SK-N-SH treated with all-trans-retinoic acid at 6 μM for 48 hours (cell line): ENCODE measurements around the gene OVCA2.

Experiments used
- ATAC-seq: fragments of 200-7000 bp; cut with Tn5 transposase; 3 replicates; pipeline ENCODE4 v1.9.1; 2020; ENCODE audit warnings: mild to moderate bottlenecking, moderate library complexity
- ARNTL ChIP-seq: fragments of 450-650 bp; formaldehyde crosslinking; IDR thresholded peaks from 2 replicates; pipeline ENCODE4 v1.5.0; 2020; ENCODE audit warnings: low read depth, mild to moderate bottlenecking, moderate library complexity, borderline replicate concordance
- BACH2 ChIP-seq: fragments of 250-450 bp; sonication (Bioruptor Pico); IDR thresholded peaks from 2 replicates; pipeline ENCODE4 v1.9.0; 2021; ENCODE audit warnings: mild to moderate bottlenecking, borderline replicate concordance
- CSDC2 ChIP-seq: fragments of 250-450 bp; sonication (Bioruptor Pico); IDR thresholded peaks from 2 replicates; pipeline ENCODE4 v1.5.0; 2020; ENCODE audit warnings: mild to moderate bottlenecking, moderate library complexity
- ESRRG ChIP-seq: fragments of 250-450 bp; sonication (Bioruptor Pico); IDR thresholded peaks from 2 replicates; pipeline ENCODE4 v1.6.1; 2021; ENCODE audit warnings: mild to moderate bottlenecking
- GLIS3 ChIP-seq: fragments of 250-450 bp; sonication (Bioruptor Pico); IDR thresholded peaks from 2 replicates; pipeline ENCODE4 v1.5.0; 2020; ENCODE audit warnings: mild to moderate bottlenecking, moderate library complexity
- ISL1 ChIP-seq: fragments of 250-450 bp; sonication (Bioruptor Pico); IDR thresholded peaks from 2 replicates; pipeline ENCODE4 v2.1.2; 2022; ENCODE audit warnings: mild to moderate bottlenecking, moderate library complexity
- OSR1 ChIP-seq: fragments of 250-450 bp; sonication (Bioruptor Pico); IDR thresholded peaks from 2 replicates; pipeline ENCODE4 v1.8.0; 2022; ENCODE audit warnings: moderate library complexity, mild to moderate bottlenecking, inconsistent platforms
- RARB ChIP-seq: fragments of 250-450 bp; sonication (Bioruptor Pico); IDR thresholded peaks from 2 replicates; pipeline ENCODE4 v1.8.0; 2021; ENCODE audit warnings: mild to moderate bottlenecking, moderate library complexity
- SNAI2 ChIP-seq: fragments of 250-450 bp; sonication (Bioruptor Pico); IDR thresholded peaks from 2 replicates; pipeline ENCODE4 v1.5.0; 2020; ENCODE audit warnings: mild to moderate bottlenecking, moderate library complexity
- TCF4 ChIP-seq: fragments of 250-450 bp; sonication (Bioruptor Pico); IDR thresholded peaks from 2 replicates; pipeline ENCODE4 v1.8.0; 2021; ENCODE audit warnings: mild to moderate bottlenecking, moderate library complexity, borderline replicate concordance
- TOX ChIP-seq: fragments of 250-450 bp; sonication (Bioruptor Pico); IDR thresholded peaks from 2 replicates; pipeline ENCODE4 v1.8.0; 2021; ENCODE audit warnings: mild to moderate bottlenecking, moderate library complexity, borderline replicate concordance
- ZC3H10 ChIP-seq: fragments of 250-450 bp; sonication (Bioruptor Pico); IDR thresholded peaks from 2 replicates; pipeline ENCODE4 v1.5.1; 2021; ENCODE audit warnings: mild to moderate bottlenecking, moderate library complexity
- ZFP3 ChIP-seq: fragments of 250-450 bp; sonication (Bioruptor Pico); IDR thresholded peaks from 2 replicates; pipeline ENCODE4 v1.5.0; 2020; ENCODE audit warnings: mild to moderate bottlenecking, moderate library complexity
- ZFP30 ChIP-seq: fragments of 450-650 bp; formaldehyde crosslinking; IDR thresholded peaks from 2 replicates; pipeline ENCODE4 v1.5.0; 2022; ENCODE audit warnings: mild to moderate bottlenecking, moderate library complexity
- ZNF565 ChIP-seq: fragments of 450-650 bp; formaldehyde crosslinking; conservative IDR thresholded peaks from 2 replicates; pipeline ENCODE4 v1.5.0; 2020; ENCODE audit warnings: low read depth, mild to moderate bottlenecking, moderate library complexity
- ZNF70 ChIP-seq: fragments of 450-650 bp; formaldehyde crosslinking; IDR thresholded peaks from 2 replicates; pipeline ENCODE4 v1.5.0; 2020; ENCODE audit warnings: mild to moderate bottlenecking, moderate library complexity
- ZNF8 ChIP-seq: fragments of 450-650 bp; formaldehyde crosslinking; IDR thresholded peaks from 2 replicates; pipeline ENCODE4 v1.5.0; 2020; ENCODE audit warnings: mild to moderate bottlenecking, moderate library complexity
- TF ChIP-seq, protein P1 (sequence below): fragments of 250-450 bp; sonication (Bioruptor Pico); IDR thresholded peaks from 2 replicates; pipeline ENCODE4 v1.8.0; 2020; ENCODE audit warnings: mild to moderate bottlenecking, moderate library complexity, borderline replicate concordance
- TF ChIP-seq, protein P2 (sequence below): fragments of 250-450 bp; sonication (Bioruptor Pico); IDR thresholded peaks from 2 replicates; pipeline ENCODE4 v1.8.0; 2021; ENCODE audit warnings: low read depth, mild to moderate bottlenecking, moderate library complexity, borderline replicate concordance
- TF ChIP-seq, protein P3 (sequence below): fragments of 250-450 bp; sonication (Bioruptor Pico); IDR thresholded peaks from 2 replicates; pipeline ENCODE4 v1.5.0; 2020; ENCODE audit warnings: mild to moderate bottlenecking, moderate library complexity
- TF ChIP-seq, protein P4 (sequence below): fragments of 250-450 bp; sonication (Bioruptor Pico); IDR thresholded peaks from 2 replicates; pipeline ENCODE4 v1.5.1; 2021; ENCODE audit warnings: mild to moderate bottlenecking, moderate library complexity
- TF ChIP-seq, protein P5 (sequence below): fragments of 250-450 bp; sonication (Bioruptor Pico); IDR thresholded peaks from 2 replicates; pipeline ENCODE4 v1.5.1; 2020; ENCODE audit warnings: low read depth, mild to moderate bottlenecking, moderate library complexity

OVCA2 gene

DNA sequence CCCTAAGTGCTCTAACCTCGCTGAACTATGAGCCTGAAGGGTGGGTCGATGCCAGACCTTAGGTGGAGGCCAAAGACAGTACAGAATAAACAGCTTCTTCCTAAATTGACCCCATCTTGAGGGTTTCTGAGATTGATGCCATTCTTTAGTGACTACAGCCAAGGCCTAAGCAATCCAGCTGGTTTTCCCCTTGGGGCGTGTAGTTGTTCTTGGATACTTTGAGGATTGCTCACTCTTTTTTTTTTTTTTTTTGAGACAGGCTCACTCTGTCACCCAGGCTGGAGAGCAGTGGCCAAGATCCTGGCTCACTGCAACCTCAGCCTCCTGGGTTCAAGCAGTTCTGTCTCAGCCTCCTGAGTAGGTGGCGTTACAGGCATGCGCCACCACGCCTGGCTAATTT, 2.0 kb downstream of the OVCA2 start:
- no peak for TF ChIP-seq GLIS3 (CRISPR knock-in tag)
- TF ChIP-seq, protein P1, sequence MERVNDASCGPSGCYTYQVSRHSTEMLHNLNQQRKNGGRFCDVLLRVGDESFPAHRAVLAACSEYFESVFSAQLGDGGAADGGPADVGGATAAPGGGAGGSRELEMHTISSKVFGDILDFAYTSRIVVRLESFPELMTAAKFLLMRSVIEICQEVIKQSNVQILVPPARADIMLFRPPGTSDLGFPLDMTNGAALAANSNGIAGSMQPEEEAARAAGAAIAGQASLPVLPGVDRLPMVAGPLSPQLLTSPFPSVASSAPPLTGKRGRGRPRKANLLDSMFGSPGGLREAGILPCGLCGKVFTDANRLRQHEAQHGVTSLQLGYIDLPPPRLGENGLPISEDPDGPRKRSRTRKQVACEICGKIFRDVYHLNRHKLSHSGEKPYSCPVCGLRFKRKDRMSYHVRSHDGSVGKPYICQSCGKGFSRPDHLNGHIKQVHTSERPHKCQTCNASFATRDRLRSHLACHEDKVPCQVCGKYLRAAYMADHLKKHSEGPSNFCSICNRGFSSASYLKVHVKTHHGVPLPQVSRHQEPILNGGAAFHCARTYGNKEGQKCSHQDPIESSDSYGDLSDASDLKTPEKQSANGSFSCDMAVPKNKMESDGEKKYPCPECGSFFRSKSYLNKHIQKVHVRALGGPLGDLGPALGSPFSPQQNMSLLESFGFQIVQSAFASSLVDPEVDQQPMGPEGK (CRISPR knock-in tag): no peak
- TF ChIP-seq, protein P2, sequence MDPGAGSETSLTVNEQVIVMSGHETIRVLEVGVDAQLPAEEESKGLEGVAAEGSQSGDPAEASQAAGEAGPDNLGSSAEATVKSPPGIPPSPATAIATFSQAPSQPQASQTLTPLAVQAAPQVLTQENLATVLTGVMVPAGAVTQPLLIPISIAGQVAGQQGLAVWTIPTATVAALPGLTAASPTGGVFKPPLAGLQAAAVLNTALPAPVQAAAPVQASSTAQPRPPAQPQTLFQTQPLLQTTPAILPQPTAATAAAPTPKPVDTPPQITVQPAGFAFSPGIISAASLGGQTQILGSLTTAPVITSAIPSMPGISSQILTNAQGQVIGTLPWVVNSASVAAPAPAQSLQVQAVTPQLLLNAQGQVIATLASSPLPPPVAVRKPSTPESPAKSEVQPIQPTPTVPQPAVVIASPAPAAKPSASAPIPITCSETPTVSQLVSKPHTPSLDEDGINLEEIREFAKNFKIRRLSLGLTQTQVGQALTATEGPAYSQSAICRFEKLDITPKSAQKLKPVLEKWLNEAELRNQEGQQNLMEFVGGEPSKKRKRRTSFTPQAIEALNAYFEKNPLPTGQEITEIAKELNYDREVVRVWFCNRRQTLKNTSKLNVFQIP (CRISPR knock-in tag): no peak
- TF ChIP-seq ZFP30 (CRISPR knock-in tag): no peak
- no peak for TF ChIP-seq ESRRG (CRISPR knock-in tag)
- TF ChIP-seq ZFP3 (CRISPR knock-in tag): no peak
- TF ChIP-seq TCF4 (CRISPR knock-in tag): no peak
- TF ChIP-seq, protein P3, sequence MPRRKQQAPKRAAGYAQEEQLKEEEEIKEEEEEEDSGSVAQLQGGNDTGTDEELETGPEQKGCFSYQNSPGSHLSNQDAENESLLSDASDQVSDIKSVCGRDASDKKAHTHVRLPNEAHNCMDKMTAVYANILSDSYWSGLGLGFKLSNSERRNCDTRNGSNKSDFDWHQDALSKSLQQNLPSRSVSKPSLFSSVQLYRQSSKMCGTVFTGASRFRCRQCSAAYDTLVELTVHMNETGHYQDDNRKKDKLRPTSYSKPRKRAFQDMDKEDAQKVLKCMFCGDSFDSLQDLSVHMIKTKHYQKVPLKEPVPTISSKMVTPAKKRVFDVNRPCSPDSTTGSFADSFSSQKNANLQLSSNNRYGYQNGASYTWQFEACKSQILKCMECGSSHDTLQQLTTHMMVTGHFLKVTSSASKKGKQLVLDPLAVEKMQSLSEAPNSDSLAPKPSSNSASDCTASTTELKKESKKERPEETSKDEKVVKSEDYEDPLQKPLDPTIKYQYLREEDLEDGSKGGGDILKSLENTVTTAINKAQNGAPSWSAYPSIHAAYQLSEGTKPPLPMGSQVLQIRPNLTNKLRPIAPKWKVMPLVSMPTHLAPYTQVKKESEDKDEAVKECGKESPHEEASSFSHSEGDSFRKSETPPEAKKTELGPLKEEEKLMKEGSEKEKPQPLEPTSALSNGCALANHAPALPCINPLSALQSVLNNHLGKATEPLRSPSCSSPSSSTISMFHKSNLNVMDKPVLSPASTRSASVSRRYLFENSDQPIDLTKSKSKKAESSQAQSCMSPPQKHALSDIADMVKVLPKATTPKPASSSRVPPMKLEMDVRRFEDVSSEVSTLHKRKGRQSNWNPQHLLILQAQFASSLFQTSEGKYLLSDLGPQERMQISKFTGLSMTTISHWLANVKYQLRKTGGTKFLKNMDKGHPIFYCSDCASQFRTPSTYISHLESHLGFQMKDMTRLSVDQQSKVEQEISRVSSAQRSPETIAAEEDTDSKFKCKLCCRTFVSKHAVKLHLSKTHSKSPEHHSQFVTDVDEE: no peak
- TF ChIP-seq, protein P4, sequence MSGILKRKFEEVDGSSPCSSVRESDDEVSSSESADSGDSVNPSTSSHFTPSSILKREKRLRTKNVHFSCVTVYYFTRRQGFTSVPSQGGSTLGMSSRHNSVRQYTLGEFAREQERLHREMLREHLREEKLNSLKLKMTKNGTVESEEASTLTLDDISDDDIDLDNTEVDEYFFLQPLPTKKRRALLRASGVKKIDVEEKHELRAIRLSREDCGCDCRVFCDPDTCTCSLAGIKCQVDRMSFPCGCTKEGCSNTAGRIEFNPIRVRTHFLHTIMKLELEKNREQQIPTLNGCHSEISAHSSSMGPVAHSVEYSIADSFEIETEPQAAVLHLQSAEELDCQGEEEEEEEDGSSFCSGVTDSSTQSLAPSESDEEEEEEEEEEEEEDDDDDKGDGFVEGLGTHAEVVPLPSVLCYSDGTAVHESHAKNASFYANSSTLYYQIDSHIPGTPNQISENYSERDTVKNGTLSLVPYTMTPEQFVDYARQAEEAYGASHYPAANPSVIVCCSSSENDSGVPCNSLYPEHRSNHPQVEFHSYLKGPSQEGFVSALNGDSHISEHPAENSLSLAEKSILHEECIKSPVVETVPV (CRISPR knock-in tag): no peak
- no peak for TF ChIP-seq SNAI2 (CRISPR knock-in tag)
- no peak for TF ChIP-seq ZNF565
- TF ChIP-seq ISL1 (CRISPR knock-in tag): no peak
- TF ChIP-seq ZNF70 (CRISPR knock-in tag): no peak
- no peak for TF ChIP-seq RARB (CRISPR knock-in tag)
- no peak for TF ChIP-seq ZC3H10 (CRISPR knock-in tag)
- TF ChIP-seq OSR1 (CRISPR knock-in tag): no peak
- no peak for TF ChIP-seq TOX (CRISPR knock-in tag)
- TF ChIP-seq, protein P5, sequence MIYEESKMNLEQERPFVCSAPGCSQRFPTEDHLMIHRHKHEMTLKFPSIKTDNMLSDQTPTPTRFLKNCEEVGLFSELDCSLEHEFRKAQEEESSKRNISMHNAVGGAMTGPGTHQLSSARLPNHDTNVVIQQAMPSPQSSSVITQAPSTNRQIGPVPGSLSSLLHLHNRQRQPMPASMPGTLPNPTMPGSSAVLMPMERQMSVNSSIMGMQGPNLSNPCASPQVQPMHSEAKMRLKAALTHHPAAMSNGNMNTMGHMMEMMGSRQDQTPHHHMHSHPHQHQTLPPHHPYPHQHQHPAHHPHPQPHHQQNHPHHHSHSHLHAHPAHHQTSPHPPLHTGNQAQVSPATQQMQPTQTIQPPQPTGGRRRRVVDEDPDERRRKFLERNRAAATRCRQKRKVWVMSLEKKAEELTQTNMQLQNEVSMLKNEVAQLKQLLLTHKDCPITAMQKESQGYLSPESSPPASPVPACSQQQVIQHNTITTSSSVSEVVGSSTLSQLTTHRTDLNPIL (CRISPR knock-in tag): no peak
- no peak for TF ChIP-seq BACH2 (CRISPR knock-in tag)
- no peak for ATAC-seq

DNA sequence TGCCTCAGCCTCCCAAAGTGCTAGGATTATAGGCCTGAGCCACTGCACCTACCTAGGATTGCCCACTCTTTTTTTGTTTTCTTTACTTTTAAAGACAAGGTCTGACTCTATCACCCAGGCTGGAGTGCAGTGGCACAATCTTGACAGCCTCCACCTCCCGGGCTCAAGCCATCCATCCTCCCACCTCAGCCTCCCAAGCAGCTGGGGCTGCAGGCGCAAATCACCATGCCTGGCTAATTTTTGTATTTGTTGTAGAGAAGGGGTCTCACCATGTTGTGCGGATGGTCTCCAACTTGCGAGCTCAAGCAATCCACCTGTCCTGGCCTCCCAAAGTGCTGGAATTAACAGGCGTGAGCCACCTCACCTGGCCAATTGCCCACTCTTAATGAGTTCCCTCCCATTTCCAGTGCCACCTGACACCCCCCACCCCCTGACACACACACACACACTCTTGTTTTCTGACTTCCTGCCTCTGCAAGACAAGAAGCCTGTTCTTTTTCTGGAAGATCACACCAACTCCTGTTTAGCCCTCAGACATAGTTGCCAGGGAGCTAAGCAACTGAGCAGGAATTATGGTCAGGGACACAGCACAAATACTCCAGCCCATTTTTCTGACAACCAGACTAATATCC, 2.6 kb downstream of the OVCA2 start:
- no peak for ATAC-seq
- TF ChIP-seq, protein P5 (CRISPR knock-in tag): no peak
- TF ChIP-seq ZNF8 (CRISPR knock-in tag): no peak
- no peak for TF ChIP-seq CSDC2 (CRISPR knock-in tag)
- TF ChIP-seq TCF4 (CRISPR knock-in tag): no peak
- no peak for TF ChIP-seq ARNTL (CRISPR knock-in tag)
- no peak for TF ChIP-seq TOX (CRISPR knock-in tag)
- TF ChIP-seq, protein P1 (CRISPR knock-in tag): no peak
- no peak for TF ChIP-seq GLIS3 (CRISPR knock-in tag)
- TF ChIP-seq, protein P4 (CRISPR knock-in tag): no peak
- TF ChIP-seq, protein P3: no peak
- no peak for TF ChIP-seq ZNF70 (CRISPR knock-in tag)
- TF ChIP-seq OSR1 (CRISPR knock-in tag): no peak
